ENCODE data around the gene WNK4.

The WNK4 gene

GRCh38 chr17:42781639-42782165 lies 1.3 kb downstream of the WNK4 start:
- TF ChIP-seq, protein P1, sequence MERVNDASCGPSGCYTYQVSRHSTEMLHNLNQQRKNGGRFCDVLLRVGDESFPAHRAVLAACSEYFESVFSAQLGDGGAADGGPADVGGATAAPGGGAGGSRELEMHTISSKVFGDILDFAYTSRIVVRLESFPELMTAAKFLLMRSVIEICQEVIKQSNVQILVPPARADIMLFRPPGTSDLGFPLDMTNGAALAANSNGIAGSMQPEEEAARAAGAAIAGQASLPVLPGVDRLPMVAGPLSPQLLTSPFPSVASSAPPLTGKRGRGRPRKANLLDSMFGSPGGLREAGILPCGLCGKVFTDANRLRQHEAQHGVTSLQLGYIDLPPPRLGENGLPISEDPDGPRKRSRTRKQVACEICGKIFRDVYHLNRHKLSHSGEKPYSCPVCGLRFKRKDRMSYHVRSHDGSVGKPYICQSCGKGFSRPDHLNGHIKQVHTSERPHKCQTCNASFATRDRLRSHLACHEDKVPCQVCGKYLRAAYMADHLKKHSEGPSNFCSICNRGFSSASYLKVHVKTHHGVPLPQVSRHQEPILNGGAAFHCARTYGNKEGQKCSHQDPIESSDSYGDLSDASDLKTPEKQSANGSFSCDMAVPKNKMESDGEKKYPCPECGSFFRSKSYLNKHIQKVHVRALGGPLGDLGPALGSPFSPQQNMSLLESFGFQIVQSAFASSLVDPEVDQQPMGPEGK (CRISPR knock-in tag; IDR thresholded peaks at IDR 0.05; ENCODE audit: borderline replicate concordance): no peak
- no peak for TF ChIP-seq ZNF565 (CRISPR knock-in tag; conservative IDR thresholded peaks at IDR 0.05; ENCODE audit: low read depth)
- no peak for TF ChIP-seq ZNF8 (CRISPR knock-in tag; IDR thresholded peaks at IDR 0.05)
- no peak for TF ChIP-seq BACH2 (CRISPR knock-in tag; IDR thresholded peaks at IDR 0.05; ENCODE audit: borderline replicate concordance)
- no peak for TF ChIP-seq ISL1 (CRISPR knock-in tag; IDR thresholded peaks at IDR 0.05)
- no peak for TF ChIP-seq SNAI2 (CRISPR knock-in tag; IDR thresholded peaks at IDR 0.05)
- no peak for TF ChIP-seq ARNTL (CRISPR knock-in tag; IDR thresholded peaks at IDR 0.05; ENCODE audit: borderline replicate concordance, low read depth)
- no peak for TF ChIP-seq GLIS3 (CRISPR knock-in tag; IDR thresholded peaks at IDR 0.05)
- no peak for TF ChIP-seq ZNF70 (CRISPR knock-in tag; IDR thresholded peaks at IDR 0.05)
- no peak for TF ChIP-seq TSHZ2 (CRISPR knock-in tag; IDR thresholded peaks at IDR 0.05)
- no peak for TF ChIP-seq ESRRG (CRISPR knock-in tag; IDR thresholded peaks at IDR 0.05)
- no peak for TF ChIP-seq CREB5 (CRISPR knock-in tag; IDR thresholded peaks at IDR 0.05; ENCODE audit: low read depth)
- TF ChIP-seq RARB (CRISPR knock-in tag; IDR thresholded peaks at IDR 0.05): no peak
- no peak for TF ChIP-seq CSDC2 (CRISPR knock-in tag; IDR thresholded peaks at IDR 0.05)
- TF ChIP-seq ZFP3 (CRISPR knock-in tag; IDR thresholded peaks at IDR 0.05): no peak
- TF ChIP-seq TOX (CRISPR knock-in tag; IDR thresholded peaks at IDR 0.05; ENCODE audit: borderline replicate concordance): no peak
- no peak for TF ChIP-seq TCF4 (CRISPR knock-in tag; IDR thresholded peaks at IDR 0.05; ENCODE audit: borderline replicate concordance)
- TF ChIP-seq ZC3H10 (CRISPR knock-in tag; IDR thresholded peaks at IDR 0.05): no peak
- TF ChIP-seq OSR1 (CRISPR knock-in tag; IDR thresholded peaks at IDR 0.05): no peak
- ATAC-seq: peak; percentile 11; the same call in 2 of the 3 replicates

DNA sequence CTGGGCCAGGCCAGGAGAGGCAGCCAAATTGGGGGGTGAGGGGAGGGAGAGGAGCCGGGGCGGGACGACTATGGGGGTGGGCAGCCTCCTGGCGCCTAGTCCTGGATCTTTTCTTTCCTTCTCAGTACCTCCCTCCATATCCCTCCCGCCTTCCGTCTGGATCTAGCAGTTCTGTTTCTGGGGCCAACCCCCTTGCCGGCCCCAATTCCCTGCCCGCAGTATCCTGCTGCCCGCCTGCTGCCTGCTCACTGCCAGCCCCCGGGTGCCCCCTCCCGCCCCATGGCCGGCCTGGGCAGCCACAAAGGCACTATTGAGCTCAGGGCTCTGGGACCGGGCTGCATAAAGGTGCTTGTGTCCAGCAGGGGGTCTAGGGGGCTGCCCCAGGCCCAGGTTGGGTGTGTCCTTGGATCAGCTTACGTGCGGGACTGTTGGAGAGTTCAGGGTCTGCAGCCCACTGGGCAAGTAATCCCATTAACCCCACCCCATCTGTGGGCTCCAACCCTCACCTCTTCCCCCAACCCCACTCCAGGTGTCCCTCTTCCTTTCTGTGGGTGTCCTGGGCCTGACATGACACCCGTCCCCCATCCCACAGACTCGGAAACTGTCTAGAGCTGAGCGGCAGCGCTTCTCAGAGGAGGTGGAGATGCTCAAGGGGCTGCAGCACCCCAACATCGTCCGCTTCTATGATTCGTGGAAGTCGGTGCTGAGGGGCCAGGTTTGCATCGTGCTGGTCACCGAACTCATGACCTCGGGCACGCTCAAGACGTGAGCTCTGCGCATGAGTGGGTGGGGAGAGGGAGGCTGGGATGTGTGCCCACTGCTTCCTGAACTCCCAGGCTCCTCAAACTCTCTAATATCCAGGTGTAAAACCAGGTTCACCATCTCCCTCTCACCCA lies 2.0 kb downstream of the WNK4 start:
- ATAC-seq: peak; percentile 32
- no peak for TF ChIP-seq CSDC2 (CRISPR knock-in tag; IDR thresholded peaks at IDR 0.05)
- TF ChIP-seq ZNF70 (CRISPR knock-in tag; IDR thresholded peaks at IDR 0.05): no peak
- TF ChIP-seq TSHZ2 (CRISPR knock-in tag; IDR thresholded peaks at IDR 0.05): no peak
- no peak for TF ChIP-seq CREB5 (CRISPR knock-in tag; IDR thresholded peaks at IDR 0.05; ENCODE audit: low read depth)
- TF ChIP-seq ZFP3 (CRISPR knock-in tag; IDR thresholded peaks at IDR 0.05): no peak
- TF ChIP-seq ZNF565 (CRISPR knock-in tag; conservative IDR thresholded peaks at IDR 0.05; ENCODE audit: low read depth): no peak
- no peak for TF ChIP-seq ISL1 (CRISPR knock-in tag; IDR thresholded peaks at IDR 0.05)
- TF ChIP-seq ZNF8 (CRISPR knock-in tag; IDR thresholded peaks at IDR 0.05): no peak
- TF ChIP-seq, protein P2, sequence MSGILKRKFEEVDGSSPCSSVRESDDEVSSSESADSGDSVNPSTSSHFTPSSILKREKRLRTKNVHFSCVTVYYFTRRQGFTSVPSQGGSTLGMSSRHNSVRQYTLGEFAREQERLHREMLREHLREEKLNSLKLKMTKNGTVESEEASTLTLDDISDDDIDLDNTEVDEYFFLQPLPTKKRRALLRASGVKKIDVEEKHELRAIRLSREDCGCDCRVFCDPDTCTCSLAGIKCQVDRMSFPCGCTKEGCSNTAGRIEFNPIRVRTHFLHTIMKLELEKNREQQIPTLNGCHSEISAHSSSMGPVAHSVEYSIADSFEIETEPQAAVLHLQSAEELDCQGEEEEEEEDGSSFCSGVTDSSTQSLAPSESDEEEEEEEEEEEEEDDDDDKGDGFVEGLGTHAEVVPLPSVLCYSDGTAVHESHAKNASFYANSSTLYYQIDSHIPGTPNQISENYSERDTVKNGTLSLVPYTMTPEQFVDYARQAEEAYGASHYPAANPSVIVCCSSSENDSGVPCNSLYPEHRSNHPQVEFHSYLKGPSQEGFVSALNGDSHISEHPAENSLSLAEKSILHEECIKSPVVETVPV (CRISPR knock-in tag; IDR thresholded peaks at IDR 0.05): no peak
- TF ChIP-seq SNAI2 (CRISPR knock-in tag; IDR thresholded peaks at IDR 0.05): no peak
- no peak for TF ChIP-seq PPARA (CRISPR knock-in tag; IDR thresholded peaks at IDR 0.05; ENCODE audit: borderline replicate concordance)
- TF ChIP-seq ESRRG (CRISPR knock-in tag; IDR thresholded peaks at IDR 0.05): no peak
- TF ChIP-seq, protein P1 (CRISPR knock-in tag; IDR thresholded peaks at IDR 0.05; ENCODE audit: borderline replicate concordance): no peak
- no peak for TF ChIP-seq TCF4 (CRISPR knock-in tag; IDR thresholded peaks at IDR 0.05; ENCODE audit: borderline replicate concordance)
- no peak for TF ChIP-seq BACH2 (CRISPR knock-in tag; IDR thresholded peaks at IDR 0.05; ENCODE audit: borderline replicate concordance)
- TF ChIP-seq ZFP30 (CRISPR knock-in tag; IDR thresholded peaks at IDR 0.05): no peak
- TF ChIP-seq ARNTL (CRISPR knock-in tag; IDR thresholded peaks at IDR 0.05; ENCODE audit: borderline replicate concordance, low read depth): no peak
